Mesothelial cell of epicardium (in vitro differentiated cells): ENCODE measurements around the gene TMEM178A. TPM values are rescaled to one million over a fixed set of nuclear protein-coding genes. Genes with fewer than 3 reads are reported as not detected.

ENCODE experiments used
- DNase-seq, 2 experiments: peaks; one replicate each; pipeline ENCODE4 v3.0.0; 2021; ENCODE audit warnings: low spot score in 2 of 2; ENCODE audit not compliant: unreplicated experiment in 2 of 2
- H3K27ac Mint-ChIP-seq: 2 replicates; pipeline ENCODE4 v1.8.0; 2021; ENCODE audit warnings: mixed read lengths
- H3K27me3 Mint-ChIP-seq: 2 replicates; pipeline ENCODE4 v1.8.0; 2021; ENCODE audit warnings: low read depth, mixed read lengths
- H3K36me3 Mint-ChIP-seq: 2 replicates; pipeline ENCODE4 v1.8.0; 2021; ENCODE audit warnings: mixed read lengths
- H3K4me1 Mint-ChIP-seq: 2 replicates; pipeline ENCODE4 v1.8.0; 2021; ENCODE audit warnings: mixed read lengths
- H3K4me3 Mint-ChIP-seq: 2 replicates; pipeline ENCODE4 v1.8.0; 2021; ENCODE audit warnings: mild to moderate bottlenecking, moderate library complexity, mixed read lengths
- H3K9me3 Mint-ChIP-seq: 2 replicates; pipeline ENCODE4 v1.8.0; 2021; ENCODE audit warnings: mixed read lengths
- CTCF ChIP-seq: fragments of 200-600 bp; sonication (generic); IDR thresholded peaks from one replicate; pipeline ENCODE4 v1.5.0; 2021; ENCODE audit warnings: antibody characterized with exemption; ENCODE audit not compliant: unreplicated experiment
- total RNA-seq: library from RNA; stranded (reverse); gene quantifications from 3 replicates; pipeline ENCODE4 v1.2.1, GENCODE V29; 2021

The TMEM178A gene
- total RNA-seq, 1 donor from 2014 or later = 13.1 TPM

DNA sequence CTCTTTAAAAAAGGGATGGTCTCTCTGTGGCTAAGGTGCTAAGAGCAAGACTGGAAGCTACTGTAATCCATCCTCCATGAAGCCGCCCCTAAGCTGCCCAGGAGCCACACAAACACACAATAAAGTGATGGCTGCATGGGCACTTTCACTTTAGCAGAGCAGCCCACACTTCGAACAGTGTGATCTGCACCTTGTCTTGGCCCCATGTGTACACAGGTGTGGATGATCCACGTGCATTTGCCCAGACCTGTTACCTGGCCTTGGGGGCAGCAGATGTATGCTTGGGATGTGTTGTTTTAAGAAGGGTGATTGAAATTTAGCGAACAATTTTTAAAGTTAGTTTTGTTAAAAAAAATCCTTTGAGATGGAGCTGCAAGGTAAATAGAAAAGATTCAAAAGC lies 39.9 kb downstream of the TMEM178A start:
- H3K4me3 Mint-ChIP-seq = no peak overlapping the region
- H3K36me3 Mint-ChIP-seq = peaks cover 26% of the 10 kb centered on the region
- H3K4me1 Mint-ChIP-seq = no peaks in the 10 kb centered on the region
- no peaks in the 10 kb centered on the region for H3K27me3 Mint-ChIP-seq
- no peak overlapping the region for H3K27ac Mint-ChIP-seq
- peaks cover 29% of the 10 kb centered on the region for H3K9me3 Mint-ChIP-seq
- no peak for TF ChIP-seq CTCF
- no peak for DNase-seq

- no peak overlapping the region for H3K27ac Mint-ChIP-seq
- H3K27me3 Mint-ChIP-seq = no peaks in the 10 kb centered on the region
- peaks cover 22% of the 10 kb centered on the region for H3K9me3 Mint-ChIP-seq
- no peak for DNase-seq
- no peak for TF ChIP-seq CTCF
- H3K4me3 Mint-ChIP-seq = no peak overlapping the region
- peaks cover 20% of the 10 kb centered on the region for H3K36me3 Mint-ChIP-seq
- H3K4me1 Mint-ChIP-seq = no peaks in the 10 kb centered on the region
Observed at GRCh38 chr2:39706312-39706711, 40.6 kb downstream of the TMEM178A start.

GRCh38 chr2:39706945-39707344 lies 41.2 kb downstream of the TMEM178A start:
- H3K36me3 Mint-ChIP-seq = peaks cover 14% of the 10 kb centered on the region
- H3K9me3 Mint-ChIP-seq = peaks cover 16% of the 10 kb centered on the region
- H3K27ac Mint-ChIP-seq = no peak overlapping the region
- H3K4me1 Mint-ChIP-seq = no peaks in the 10 kb centered on the region
- H3K27me3 Mint-ChIP-seq = no peaks in the 10 kb centered on the region
- H3K4me3 Mint-ChIP-seq = no peak overlapping the region
- no peak for DNase-seq
- no peak for TF ChIP-seq CTCF

GRCh38 chr2:39708003-39708402 lies 42.3 kb downstream of the TMEM178A start:
- Mint-ChIP-seq H3K9me3 (peaks cover 14% of the 10 kb centered on the region), H3K27me3 (no peaks in the 10 kb centered on the region), H3K4me3 (no peak overlapping the region), H3K4me1 (peaks cover under 1% of the 10 kb centered on the region), H3K36me3 (peaks cover 11% of the 10 kb centered on the region), H3K27ac (no peak overlapping the region)
- DNase-seq = no peak
- no peak for TF ChIP-seq CTCF

DNA sequence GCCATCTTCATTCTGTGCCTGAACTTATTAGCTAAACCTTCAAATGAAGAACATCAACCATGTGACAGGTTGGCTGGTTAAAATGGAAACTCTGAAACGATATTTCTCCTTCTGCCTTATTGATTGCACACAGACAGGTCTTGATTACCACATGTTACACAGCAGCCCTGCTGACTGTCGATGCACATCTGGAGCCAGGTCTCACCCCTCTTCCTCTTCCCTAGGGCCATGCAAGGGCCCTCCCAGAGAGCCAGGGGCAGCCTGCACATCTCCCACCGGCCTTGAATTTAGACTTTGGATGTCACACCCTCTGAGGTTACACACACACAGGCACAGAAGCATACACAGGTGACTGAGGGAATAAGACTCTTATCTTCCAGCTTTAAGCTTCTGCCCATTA lies 45.1 kb downstream of the TMEM178A start:
- no peak for DNase-seq
- Mint-ChIP-seq H3K4me3 (no peak overlapping the region), H3K9me3 (peaks cover 11% of the 10 kb centered on the region), H3K27ac (no peak overlapping the region), H3K36me3 (peaks cover 9% of the 10 kb centered on the region), H3K27me3 (no peaks in the 10 kb centered on the region), H3K4me1 (peaks cover 25% of the 10 kb centered on the region)
- TF ChIP-seq CTCF = no peak

GRCh38 chr2:39712953-39713352 lies 47.2 kb downstream of the TMEM178A start:
- peaks cover 5% of the 10 kb centered on the region for H3K36me3 Mint-ChIP-seq
- no peak for DNase-seq
- H3K9me3 Mint-ChIP-seq = peaks cover 8% of the 10 kb centered on the region
- H3K4me3 Mint-ChIP-seq = no peak overlapping the region
- no peaks in the 10 kb centered on the region for H3K27me3 Mint-ChIP-seq
- H3K4me1 Mint-ChIP-seq = peaks cover 31% of the 10 kb centered on the region
- no peak overlapping the region for H3K27ac Mint-ChIP-seq
- TF ChIP-seq CTCF = no peak
